Measurements from ENCODE around the gene LRRC45.
A peak's percentile ranks its signal among the peaks of the same experiment; 100 is the strongest.
"Not testable (repeated sequence)": the region's sequence is repeated elsewhere in the genome, so short reads cannot be mapped to it uniquely, and the experiment has no call there.

The LRRC45 gene

DNA sequence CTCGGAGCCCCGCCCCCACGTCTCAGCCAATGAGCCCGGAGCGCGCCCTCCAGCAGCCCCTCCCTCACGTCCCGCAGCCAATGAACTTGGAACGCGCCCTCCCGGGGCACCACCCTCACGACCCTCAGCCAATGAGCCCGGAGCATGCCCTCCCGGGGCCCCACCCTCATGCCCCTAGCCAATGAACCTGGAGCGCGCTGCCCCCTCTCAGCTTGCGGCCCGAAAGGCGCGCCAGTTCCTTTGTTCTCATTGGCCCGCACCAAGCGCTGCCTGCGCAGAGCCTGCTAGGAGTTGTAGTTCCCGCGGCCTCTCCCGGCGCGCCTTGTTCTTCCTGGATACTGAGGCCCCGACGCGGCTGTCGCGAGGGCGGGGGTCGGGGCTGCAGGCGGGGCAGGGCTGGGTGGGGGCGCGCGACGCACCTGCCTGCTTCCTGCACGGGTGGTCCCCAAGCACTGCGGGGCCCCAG is at the start of gene LRRC45:
TSS of gene LRRC45 (plus strand) at position 325 of the 466 bp plus-strand sequence. CDS start 339 bp downstream, outside the sequence.
- peak; percentile 100 for DNase-seq

DNA sequence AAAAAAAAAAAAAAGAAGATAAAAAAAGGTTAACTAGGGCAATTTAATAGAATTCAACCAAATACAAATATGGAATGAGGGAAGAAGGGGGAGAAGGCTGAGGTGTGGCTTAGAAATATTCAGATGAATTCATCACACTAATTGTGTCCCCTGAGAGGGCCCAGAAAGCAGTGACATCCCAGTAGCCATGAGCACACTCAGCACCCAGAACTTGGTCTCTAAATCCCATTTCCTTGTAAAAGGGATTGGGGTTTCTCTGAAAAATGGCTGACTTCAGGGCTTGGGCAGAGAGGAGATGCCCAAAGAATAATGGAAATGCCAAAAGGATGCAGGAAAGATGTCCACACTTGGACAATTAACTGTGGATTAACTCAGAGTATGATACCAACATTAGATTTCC is 49.7 kb upstream of the LRRC45 start:
- no peak for DNase-seq

DNA sequence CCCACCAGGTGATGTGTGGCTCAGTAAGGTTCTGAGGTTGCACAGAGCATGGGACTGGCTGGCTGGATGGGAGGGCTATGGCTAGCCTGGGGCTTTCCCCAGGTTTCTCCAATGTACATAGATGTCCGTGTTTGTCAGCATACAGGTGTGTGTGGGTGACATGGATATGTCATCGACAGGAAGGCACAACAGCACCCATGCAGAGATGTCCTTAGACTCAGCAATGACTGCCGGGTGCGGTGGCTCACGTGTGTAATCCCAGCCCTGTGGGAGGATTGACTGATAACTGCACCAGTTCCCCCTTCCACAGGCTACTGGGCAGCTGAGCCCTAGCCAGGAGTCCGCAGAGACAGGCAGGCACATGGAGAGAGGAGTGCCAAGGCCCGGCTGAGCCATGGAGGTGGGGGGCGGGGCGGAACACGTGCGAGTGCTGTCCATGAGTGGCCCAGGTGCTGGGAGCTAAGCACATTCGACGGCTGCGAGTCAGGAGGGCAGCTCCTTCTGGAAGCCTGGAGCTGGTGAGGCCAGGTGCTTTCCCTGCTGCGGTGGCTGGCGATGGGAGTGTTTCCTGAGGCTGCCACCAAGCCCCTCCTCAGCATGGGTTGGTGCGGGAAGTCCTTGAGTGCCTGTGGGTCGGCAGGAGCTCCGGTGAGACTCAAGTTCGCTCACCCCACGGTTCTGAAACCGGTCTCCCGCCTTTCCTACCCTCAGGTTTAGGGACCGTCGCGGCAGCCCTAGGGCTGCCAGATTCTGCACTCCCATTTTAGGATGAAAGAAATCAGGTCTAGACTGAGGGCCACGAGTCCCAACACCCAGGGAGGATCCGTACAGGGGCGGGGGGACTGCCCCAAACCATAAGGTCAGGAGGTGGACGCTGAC is 46.5 kb upstream of the LRRC45 start:
- DNase-seq, result peak; percentile 71

DNA sequence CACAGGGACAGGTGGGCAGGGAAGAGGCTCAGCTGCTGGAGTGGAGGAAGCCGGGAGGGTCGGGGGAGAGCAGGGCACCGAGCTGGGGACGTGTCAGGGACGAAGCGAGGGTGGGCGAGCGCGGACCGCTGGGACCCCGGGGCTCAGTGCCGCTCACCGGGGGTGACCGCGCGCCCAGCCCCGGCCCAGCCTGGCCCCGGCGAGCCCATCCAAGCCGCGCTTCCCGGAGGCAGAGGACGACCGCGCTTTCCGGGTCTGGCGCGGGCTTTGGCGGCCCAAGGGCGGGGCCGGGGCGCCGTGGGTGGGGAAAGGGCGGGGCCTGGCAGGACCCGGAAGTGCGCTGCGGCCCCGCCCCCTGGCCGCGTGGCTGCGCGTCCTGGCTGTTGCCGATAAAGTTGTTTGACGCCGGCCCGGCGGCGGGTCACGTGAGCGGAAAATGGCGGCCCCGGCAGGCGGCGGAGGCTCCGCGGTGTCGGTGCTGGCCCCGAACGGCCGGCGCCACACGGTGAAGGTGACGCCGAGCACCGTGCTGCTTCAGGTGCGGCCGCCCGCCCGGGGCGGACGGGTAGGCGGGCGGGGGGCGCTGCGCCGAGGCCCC is 45.8 kb upstream of the LRRC45 start, which contains the start of gene ASPSCR1:
TSS of gene ASPSCR1 (plus strand) at position 419 of the 598 bp plus-strand sequence. CDS start at position 437, 18 bp downstream.
- DNase-seq, result peak; percentile 93

DNA sequence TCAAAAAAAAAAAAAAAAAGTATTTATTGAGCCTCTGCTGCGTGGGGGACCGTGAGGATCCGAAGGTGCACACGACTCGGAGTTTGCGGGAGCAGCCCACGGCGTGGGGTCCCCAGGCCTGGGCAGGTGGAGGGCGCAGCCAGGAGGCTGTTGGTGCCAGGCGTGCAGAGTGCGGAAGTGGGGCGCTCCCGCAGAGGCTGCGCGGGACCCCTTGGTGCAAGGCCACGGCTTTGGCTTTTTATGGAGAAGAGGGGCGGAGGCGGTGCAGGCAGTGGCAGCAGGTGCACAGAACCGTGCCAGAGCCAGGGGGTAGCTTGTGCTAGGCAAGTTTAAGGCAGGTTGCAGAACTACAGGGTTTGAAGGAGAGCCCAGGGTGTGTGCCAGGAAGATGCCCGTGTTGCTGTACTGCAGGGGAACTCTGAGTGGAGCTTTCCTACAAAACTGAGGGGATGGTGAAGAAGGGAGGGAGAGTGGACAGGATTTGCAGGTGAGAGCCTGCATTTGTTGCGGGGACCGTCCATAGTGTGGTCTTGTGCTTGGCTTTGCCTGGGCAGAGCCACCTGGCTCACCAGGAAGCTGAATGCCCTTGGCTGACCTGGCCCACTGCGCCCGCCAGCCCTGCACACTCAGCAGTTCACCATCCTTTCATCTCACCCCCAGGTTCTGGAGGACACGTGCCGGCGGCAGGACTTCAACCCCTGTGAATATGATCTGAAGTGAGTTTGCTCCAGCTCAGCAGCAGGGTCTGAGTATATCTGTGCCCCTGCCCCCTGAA is 44.4 kb upstream of the LRRC45 start:
- DNase-seq, result no peak

DNA sequence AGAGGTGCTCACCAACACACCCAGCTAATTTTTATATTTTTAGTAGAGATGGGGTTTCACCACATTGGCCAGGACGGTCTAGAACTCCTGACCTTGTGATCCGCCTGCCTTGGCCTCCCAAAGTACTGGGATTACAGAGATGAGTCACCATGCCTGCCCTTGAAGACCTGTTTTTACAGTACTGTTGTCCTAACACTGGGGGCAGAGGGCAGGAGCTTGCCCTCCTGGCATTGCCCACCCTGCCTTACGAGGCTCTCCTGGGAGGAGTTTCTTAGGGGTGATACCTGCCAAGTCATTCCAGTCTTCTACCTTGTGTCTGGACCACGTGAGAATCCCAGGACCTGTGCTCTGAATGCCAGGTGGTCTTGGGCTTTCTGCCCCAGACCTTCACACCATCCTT is 43.0 kb upstream of the LRRC45 start:
- DNase-seq, result no peak

DNA sequence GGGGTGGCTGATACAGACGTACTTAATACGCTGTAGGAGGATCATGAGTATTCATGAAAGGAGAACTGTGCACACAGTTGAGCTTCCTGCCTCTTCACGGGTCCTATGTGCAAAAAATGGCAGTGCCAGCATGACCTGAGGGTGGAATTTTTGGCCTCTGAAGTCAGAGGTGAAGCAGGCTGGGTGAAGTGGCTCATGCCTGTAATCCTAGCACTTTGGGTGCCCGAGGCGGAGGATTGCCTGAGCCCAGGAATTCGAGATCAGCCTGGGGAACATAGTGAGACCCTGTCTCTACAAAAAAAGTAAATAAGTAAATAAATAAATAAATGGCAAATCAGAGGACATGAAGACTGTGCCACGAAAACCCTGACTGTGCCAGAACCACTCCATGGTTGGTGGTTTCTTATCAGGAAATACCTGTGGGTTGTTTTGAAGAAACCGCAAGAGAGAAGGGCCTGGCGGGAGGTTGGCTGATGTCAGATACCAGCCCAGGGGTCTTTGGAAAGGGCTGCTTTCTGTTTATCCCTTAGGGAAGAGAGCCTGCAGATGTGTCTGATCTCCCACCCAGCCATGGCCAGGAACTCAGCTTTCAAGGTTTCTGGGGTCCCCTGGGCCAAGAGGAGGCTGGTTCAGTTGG is 42.3 kb upstream of the LRRC45 start:
- DNase-seq, result no peak

DNA sequence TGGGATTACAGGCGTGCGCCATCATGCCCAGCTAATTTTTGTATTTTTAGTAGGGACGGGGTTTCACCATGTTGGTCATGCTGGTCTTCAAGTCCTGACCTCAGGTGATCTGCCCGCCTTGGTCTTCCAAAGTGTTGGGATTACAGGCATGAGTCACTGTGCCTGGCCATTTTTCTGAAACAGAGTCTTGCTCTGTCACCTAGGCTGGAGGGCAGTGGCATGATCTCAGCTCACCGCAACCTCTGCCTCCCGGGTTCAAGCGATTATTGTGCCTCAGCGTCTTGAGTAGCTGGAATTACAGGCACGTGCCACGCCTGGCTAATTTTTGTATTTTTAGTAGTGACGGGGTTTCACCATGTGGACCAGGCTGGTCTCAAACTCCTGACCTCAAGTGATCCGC is 41.6 kb upstream of the LRRC45 start:
- not testable (repeated sequence) for DNase-seq

DNA sequence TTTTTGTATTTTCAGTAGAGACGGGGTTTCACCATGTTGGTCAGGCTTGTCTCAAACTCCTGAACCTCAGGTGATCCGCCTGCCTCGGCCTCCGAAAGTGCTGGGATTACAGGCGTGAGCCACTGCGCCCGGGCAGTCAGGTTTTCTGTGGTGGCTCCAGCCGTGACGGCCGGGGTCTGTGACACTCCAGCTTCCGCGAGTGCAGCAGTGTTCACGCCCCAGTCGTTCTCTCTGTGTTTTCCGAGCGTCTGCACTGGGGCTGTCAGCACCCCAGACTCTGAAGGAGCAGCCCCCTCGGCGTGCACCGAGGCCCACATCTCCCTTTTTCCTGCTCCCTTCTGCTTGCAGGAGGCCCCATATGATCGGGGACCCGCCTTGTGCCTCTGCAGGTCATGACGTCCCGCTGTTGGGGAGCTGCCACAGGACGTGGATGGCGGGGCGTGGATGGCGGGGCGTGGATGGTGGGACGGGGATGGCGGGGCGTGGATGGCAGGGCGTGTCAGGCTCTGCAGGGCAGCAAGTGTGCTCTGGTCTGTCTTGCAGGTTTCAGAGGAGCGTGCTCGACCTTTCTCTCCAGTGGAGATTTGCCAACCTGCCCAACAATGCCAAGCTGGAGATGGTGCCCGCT is 40.0 kb upstream of the LRRC45 start:
- DNase-seq, result no peak

DNA sequence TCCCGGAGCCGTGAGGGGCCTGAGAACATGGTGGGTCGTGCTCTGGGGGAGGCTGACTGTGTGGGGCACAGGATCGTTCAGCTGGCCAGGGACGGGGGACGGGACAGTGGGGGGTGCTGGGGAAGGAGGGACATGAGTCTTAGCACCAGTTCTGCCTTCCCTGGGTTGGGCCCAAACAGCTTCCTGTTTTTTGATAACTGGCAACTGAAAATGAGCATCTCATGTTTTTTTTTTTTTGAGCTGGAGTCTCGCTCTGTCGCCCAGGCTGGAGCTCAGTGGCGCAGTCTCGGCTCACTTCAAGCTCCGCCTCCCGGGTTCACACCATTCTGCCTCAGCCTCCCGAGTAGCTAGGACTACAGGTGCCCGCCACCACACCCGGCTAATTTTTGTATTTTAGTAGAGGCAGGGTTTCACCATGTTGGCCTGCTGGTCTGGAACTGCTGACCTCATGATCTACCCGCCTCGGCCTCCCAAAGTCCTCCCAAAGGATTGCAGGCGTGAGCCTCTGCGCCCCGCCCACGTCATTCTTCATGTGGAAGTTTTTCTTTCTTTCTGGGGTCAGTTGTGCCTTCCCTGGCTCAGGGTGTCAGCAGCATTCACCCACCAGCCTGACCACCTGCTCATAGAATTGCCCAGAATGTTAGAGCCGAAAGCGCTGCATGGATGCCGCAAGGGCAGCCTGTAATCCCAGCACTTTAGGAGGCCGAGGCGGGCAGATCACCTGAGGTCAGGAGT is 39.3 kb upstream of the LRRC45 start:
- no peak for DNase-seq

DNA sequence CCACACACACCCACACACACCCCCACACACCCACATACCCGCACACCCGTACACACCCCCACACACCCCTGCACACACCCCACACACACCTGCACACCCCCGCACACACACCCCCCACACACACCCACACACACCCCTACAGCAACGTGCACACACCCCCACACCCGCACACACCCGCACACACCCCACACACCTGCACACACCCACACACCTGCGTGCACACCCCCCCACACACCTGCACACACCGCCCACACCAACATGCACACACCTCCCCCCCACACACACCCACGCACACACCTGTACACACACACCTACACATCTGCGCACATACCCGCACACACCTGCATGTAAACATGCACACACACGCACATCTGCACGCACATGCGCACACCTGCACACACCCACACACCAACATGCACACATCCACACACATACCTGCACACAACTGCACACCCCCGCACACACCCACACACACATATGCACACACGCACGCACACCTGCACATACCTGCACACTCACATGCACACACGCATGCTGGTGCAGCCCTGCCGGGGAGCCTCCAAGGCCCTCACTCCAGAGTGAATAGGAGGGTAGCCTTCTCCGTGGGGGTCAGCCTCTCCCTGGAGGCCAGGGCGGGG is 38.2 kb upstream of the LRRC45 start:
- DNase-seq, result no peak

DNA sequence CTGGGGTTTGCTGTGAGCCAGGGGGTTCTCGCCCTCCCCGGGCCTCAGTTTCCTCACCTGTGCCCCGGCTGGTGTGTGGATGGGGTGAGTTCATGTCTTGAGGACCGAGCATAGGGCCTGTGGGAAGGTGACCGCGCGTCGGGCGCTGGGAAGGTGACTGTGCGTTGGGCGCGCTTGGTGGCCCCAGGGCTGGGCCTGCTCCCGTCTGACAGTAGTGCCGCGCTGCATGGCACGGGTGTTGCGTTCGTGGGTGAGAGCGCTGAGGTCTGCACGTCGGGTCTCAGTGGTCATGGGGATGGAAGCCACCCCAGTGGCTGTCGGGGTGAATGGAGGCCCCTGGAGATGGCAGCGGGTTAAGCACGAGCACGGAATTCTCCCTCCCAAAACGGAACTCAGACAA is 36.5 kb upstream of the LRRC45 start:
- no peak for DNase-seq

DNA sequence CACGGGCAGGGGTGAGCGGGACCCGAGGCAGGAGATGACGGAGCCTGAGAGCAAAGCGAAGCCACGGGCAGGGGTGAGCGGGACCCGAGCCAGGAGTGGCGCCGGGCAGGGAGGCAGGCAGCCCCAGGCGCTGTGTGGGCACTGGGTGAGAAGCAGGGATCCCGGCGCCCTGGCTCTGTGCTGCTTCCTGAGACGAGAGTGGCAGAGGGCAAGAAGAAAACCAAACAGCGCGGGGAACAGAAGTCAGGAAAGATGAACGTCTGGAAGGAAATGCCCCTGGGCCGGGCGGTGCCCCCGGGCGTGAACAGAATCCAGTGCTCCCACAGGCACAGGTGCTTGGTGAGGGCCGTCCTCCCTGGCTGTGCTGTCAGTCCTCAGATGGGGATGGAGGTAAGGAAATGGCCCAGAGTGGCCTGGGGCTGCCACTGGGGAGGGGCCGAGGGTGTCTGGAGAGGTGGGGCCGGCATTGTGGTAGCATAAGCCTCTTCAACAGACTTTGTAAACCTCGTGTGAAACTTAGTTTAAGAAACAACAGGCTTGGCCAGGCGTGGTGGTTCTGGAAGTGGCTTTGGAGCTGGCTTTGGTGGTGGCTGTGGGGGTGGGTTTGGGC is 35.8 kb upstream of the LRRC45 start:
- no peak for DNase-seq

DNA sequence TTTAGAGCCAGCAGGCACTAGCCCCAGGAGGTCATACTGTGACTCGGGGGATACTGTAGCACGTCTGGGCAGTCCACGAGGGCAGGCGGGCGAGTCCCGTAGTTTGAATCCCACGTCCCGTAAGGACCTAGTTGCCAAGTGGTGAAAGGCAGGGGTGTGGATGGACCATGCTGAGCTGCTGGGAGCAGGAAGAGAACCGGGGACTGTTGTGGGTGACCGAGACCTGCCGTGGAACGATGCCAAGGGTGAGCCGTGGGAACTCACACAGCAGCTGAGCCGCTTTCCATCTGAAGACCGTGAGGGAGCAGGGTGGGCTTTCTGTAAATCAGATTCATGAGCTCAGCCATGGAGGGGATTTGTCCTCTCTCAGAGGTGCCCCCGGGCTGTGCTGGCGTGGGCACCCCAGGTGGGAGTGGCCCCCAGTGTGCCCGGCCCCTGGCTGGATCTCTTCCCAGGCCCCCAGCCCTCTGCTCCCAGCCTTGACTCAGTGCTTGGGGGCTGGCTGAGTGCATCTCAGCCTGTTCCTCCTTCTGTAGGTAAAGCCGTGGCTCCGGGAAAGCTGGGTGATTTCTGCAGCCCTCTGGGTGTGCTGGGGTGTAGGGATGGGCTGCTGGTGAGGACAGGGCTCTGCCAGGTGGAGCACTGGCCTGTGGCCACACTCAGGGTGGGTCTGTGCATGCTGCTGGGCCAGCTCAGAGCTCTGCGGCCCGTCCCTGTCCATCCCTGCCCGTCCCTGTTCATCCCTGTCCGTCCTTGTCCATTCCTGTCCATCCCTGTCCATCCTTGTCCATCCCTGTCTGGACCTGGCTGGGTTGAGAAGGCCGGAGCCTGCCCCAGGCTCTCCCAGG is 32.0 kb upstream of the LRRC45 start:
- no peak for DNase-seq

DNA sequence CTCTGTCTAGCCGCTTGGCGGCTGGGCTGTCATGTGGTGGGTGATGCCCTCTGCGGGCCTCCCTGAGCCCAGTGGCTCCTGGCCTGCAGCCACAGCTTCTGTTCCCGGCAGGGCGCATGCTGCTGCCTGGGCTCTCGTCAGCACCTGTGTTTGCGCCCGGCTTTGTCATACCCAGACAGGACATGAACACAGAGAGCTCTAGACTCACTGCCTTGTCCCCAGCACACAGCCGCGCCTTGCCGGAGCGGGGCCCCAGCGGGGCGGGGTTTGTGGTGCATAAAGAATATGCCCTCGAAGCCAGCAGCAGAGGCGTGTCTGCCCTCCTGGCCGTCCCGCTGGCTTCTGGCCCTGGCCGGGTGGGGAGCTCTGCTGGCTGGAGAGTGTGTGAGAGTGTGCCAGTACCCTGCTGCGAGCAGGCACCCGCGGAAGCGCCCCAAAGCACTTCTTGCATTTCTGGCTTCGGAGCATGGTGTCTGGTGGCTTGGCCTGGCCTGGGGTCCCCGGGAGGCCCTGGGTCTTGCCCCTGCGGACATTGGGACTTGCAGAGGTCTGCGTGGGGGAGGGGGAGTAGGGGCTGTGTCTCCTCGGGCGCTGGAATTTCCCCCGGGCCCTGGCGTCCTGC is 31.3 kb upstream of the LRRC45 start:
- DNase-seq, result no peak

DNA sequence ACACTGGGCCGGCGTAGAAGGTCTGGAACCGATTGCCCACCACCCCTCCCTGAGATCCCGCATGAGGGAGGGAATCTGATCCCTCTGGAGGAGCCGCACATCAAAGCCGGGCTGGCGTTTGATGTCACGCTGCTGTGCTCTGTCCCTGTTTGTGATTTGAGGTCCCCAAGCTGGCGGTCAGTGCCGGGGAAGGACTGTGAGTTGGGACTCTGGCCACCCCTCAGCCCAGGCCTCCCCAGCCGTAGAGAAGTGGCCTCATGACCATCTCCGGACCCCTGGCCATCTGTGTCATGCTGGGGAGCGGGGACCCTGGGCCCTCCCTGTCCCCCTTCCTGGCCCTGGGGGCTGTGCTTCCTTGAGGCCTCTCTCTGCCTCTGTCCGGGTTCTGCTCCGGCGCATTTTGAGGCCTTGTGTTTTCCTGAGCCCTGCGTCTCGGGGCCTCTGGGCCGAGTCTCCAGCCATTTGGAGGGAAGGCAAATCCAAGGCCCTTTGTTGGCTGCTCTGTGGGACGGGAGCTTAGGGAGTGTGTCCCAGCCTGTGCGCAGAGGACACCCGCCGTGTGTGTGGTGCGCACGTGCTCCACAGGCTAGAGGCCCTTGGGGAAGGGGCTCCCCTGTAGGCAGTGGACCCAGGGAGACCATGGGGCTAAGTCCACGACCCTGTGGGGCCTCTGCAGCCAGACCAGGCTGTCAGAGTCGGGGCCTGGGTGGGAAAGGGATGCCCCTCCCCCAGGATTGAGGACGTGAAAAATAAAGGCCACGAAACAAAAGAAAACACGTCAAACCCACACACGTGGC is 30.6 kb upstream of the LRRC45 start:
- no peak for DNase-seq

DNA sequence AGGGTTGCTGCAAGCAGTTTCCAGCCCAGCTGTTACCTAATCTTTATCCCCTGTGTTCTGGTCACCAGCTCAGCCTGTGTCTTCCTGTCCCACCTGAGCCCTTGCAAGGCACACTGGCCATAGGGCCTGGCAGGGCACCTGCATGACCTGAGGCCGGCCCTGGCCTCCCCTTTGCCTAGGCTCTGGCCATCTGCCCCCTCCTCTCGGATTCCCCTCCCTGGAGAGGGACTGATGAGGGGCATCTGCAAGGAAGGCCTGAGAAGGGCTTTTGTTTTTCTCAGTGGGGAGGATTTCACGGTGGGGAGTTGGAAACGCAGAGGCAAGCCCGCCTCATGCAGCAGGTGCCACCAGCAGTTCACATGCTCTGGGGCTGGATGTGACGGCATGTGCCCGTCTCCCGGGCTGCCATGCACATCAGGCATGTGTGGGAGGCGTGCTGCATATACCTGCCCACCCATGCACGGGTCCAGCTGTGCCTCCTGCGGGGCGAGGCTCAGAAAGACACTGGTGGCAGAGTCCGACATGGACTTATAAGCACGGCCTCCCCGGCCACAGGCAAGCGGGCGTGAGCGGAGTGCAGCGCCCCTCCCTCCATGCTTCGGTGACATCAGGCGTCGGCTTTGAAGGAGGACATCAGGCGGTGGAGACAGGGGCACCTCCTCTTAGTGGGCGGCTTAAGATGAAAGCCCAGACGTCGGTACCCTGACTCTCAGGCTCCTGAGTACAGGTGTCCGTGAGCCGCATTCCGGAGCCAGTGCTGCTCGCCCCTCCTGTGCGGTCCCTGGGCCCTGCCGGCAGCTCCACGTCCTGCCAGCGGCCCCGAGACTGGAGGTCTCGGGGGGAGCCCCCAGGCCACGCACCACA is 29.1 kb upstream of the LRRC45 start:
- DNase-seq, result no peak

Measured in stimulated activated CD4-positive, alpha-beta T cell treated with anti-CD3 and anti-CD28 coated beads, Interleukin-15, amount 100 ng/mL, for 24 hours (primary cell).